Natural killer cell (primary cell): ENCODE measurements around the gene TTC8. TPM values are rescaled to one million over a fixed set of nuclear protein-coding genes. Genes with fewer than 3 reads are reported as not detected.

Source experiments
- ATAC-seq, 3 donors: fragments of 150-1000 bp in 2 of 3; fragments of 200-7000 bp in 1 of 3; cut with Tn5 transposase; 1 replicate in 1 of 3; 2 replicates in 2 of 3; pipeline ENCODE4 v1.10.0; 2021; ENCODE audit warnings: mild to moderate bottlenecking in 2 of 3, moderate library complexity in 2 of 3
- DNase-seq, 2 donors: peaks; one replicate each; pipeline versions ENCODE4 v3.0.0 to v3.0.0-alpha.2; 2013 to 2021; ENCODE audit warnings: mixed read lengths in 1 of 2
- H3K27ac ChIP-seq: one replicate; pipeline ENCODE4 v1.5.1; 2013; ENCODE audit warnings: mild to moderate bottlenecking, low read length
- H3K27me3 ChIP-seq: one replicate; pipeline ENCODE4 v1.6.1; 2013; ENCODE audit warnings: low read length; ENCODE audit not compliant: control insufficient read depth, insufficient read depth
- H3K36me3 ChIP-seq: one replicate; pipeline ENCODE4 v1.6.1; 2013; ENCODE audit warnings: low read length; ENCODE audit not compliant: control insufficient read depth, insufficient read depth
- H3K4me1 ChIP-seq: one replicate; pipeline ENCODE4 v1.6.1; 2013; ENCODE audit warnings: low read length; ENCODE audit not compliant: control insufficient read depth, insufficient read depth
- H3K4me3 ChIP-seq: one replicate; pipeline ENCODE4 v1.5.1; 2013; ENCODE audit warnings: low read length
- H3K9me3 ChIP-seq: one replicate; pipeline ENCODE4 v1.6.1; 2013; ENCODE audit warnings: low read length; ENCODE audit not compliant: control insufficient read depth, insufficient read depth
- H3K27ac Mint-ChIP-seq, 2 donors: one replicate each; pipeline ENCODE4 v1.8.0; 2022; ENCODE audit warnings: mild to moderate bottlenecking in 2 of 2, mixed read lengths in 2 of 2, moderate library complexity in 1 of 2
- H3K27me3 Mint-ChIP-seq, 2 donors: one replicate each; pipeline ENCODE4 v1.8.0; 2022; ENCODE audit warnings: low read depth in 2 of 2, mixed read lengths in 2 of 2
- H3K36me3 Mint-ChIP-seq: one replicate; pipeline ENCODE4 v1.8.0; 2022; ENCODE audit warnings: mixed read lengths
- H3K4me1 Mint-ChIP-seq, 2 donors: one replicate each; pipeline ENCODE4 v1.8.0; 2022; ENCODE audit warnings: mixed read lengths in 2 of 2
- H3K4me3 Mint-ChIP-seq: one replicate; pipeline ENCODE4 v1.8.0; 2022; ENCODE audit warnings: mild to moderate bottlenecking, moderate library complexity, mixed read lengths
- H3K9me3 Mint-ChIP-seq, 2 donors: one replicate each; pipeline ENCODE4 v1.8.0; 2022; ENCODE audit warnings: mixed read lengths in 2 of 2
- CTCF ChIP-seq: fragments of 200-600 bp; IDR thresholded peaks from one replicate; pipeline ENCODE4 v1.8.0; 2022; ENCODE audit warnings: antibody characterized with exemption
- WGBS: methylation state at CpG from one replicate; pipeline ENCODE4 v1.1.7; 2013; ENCODE audit warnings: missing lambda C conversion rate; ENCODE audit not compliant: insufficient coverage; 5-methylcytosine and 5-hydroxymethylcytosine counted together
- intact Hi-C: fragments of 100-400 bp; cut with micrococcal nuclease; formaldehyde crosslinking; loops from one replicate; pipeline ENCODE4 v1.14.2; 2022
- total RNA-seq, 4 donors: library from RNA; stranded (reverse); fragments of 120-200 nt in 1 of 4; gene quantifications; one replicate each; pipeline versions ENCODE4 v1.2.3 to v1.2.4, GENCODE V29; 2013 to 2022

The TTC8 gene
- total RNA-seq, 3 donors from 2014 or later (not counting 1 experiment from before 2014, with no cell fraction given): 1.3 to 2.4 (median 1.9) TPM

- DNase-seq (no peak), ATAC-seq (no peak)
- Histone ChIP-seq H3K4me1 (peaks cover 3% of the 10 kb centered on the region), H3K4me3 (no peak overlapping the region), H3K9me3 (no peaks in the 10 kb centered on the region), H3K27ac (no peak overlapping the region), H3K27me3 (no peaks in the 10 kb centered on the region), H3K36me3 (no peaks in the 10 kb centered on the region)
- H3K4me1 Mint-ChIP-seq: no peaks in the 10 kb centered on the region
- no peaks in the 10 kb centered on the region for H3K9me3 Mint-ChIP-seq
- 85% methylated on average over 4 of the region's 4 CpGs for WGBS
- no peak for TF ChIP-seq CTCF
- no peak overlapping the region for H3K4me3 Mint-ChIP-seq
- no peaks in the 10 kb centered on the region for H3K36me3 Mint-ChIP-seq
- H3K27ac Mint-ChIP-seq: no peak overlapping the region
- intact Hi-C loops: no loop called here
- H3K27me3 Mint-ChIP-seq: peaks cover 0 to 12% of the 10 kb centered on the region in 2 donors
These were observed 26.3 kb upstream of the TTC8 start for GRCh38 chr14:88798156-88798555.

- H3K9me3 ChIP-seq: no peaks in the 10 kb centered on the region
- Mint-ChIP-seq H3K4me3 (no peak overlapping the region), H3K27me3 (peaks cover 0 to 26% of the 10 kb centered on the region in 2 donors), H3K36me3 (no peaks in the 10 kb centered on the region), H3K4me1 (no peaks in the 10 kb centered on the region), H3K9me3 (no peaks in the 10 kb centered on the region), H3K27ac (no peak overlapping the region)
- H3K36me3 ChIP-seq: no peaks in the 10 kb centered on the region
- TF ChIP-seq CTCF: no peak
- peaks cover 6% of the 10 kb centered on the region for H3K27me3 ChIP-seq
- 0% methylated on average over 1 of the region's 5 CpGs for WGBS
- H3K4me1 ChIP-seq: no peaks in the 10 kb centered on the region
- no peak for DNase-seq
- intact Hi-C loops: no loop called here
- no peak overlapping the region for H3K27ac ChIP-seq
- no peak overlapping the region for H3K4me3 ChIP-seq
- no peak for ATAC-seq
These were observed 24.9 kb upstream of the TTC8 start for GRCh38 chr14:88799522-88799921.

GRCh38 chr14:88802596-88802995, 21.9 kb upstream of the TTC8 start:
- no peak for TF ChIP-seq CTCF
- Histone ChIP-seq H3K27me3 (peaks cover 8% of the 10 kb centered on the region), H3K4me3 (no peak overlapping the region), H3K4me1 (no peaks in the 10 kb centered on the region), H3K9me3 (no peaks in the 10 kb centered on the region), H3K27ac (no peak overlapping the region), H3K36me3 (no peaks in the 10 kb centered on the region)
- DNase-seq (no peak), ATAC-seq (no peak)
- Mint-ChIP-seq H3K9me3 (no peaks in the 10 kb centered on the region), H3K27me3 (peaks cover 8 to 53% of the 10 kb centered on the region in 2 donors), H3K4me3 (no peak overlapping the region), H3K36me3 (no peaks in the 10 kb centered on the region), H3K4me1 (no peaks in the 10 kb centered on the region), H3K27ac (no peak overlapping the region)
- intact Hi-C loops: no loop called here
- 95% methylated on average over 6 of the region's 6 CpGs for whole genome bisulfite sequencing

- DNase-seq (no peak), ATAC-seq (no peak)
- Histone ChIP-seq H3K4me3 (no peak overlapping the region), H3K27ac (no peak overlapping the region), H3K27me3 (peaks cover 8% of the 10 kb centered on the region), H3K36me3 (no peaks in the 10 kb centered on the region), H3K4me1 (no peaks in the 10 kb centered on the region), H3K9me3 (no peaks in the 10 kb centered on the region)
- no peaks in the 10 kb centered on the region for H3K36me3 Mint-ChIP-seq
- intact Hi-C loops: no loop called here
- H3K9me3 Mint-ChIP-seq: no peaks in the 10 kb centered on the region
- no peak for TF ChIP-seq CTCF
- WGBS: 78% methylated on average over 2 of the region's 2 CpGs
- H3K27me3 Mint-ChIP-seq: peaks cover 8 to 62% of the 10 kb centered on the region in 2 donors
- H3K4me3 Mint-ChIP-seq: no peak overlapping the region
- H3K4me1 Mint-ChIP-seq: no peaks in the 10 kb centered on the region
- H3K27ac Mint-ChIP-seq: no peak overlapping the region
These were observed 20.4 kb upstream of the TTC8 start for GRCh38 chr14:88804035-88804434.
